ENCODE data around the gene DCTN3.
A peak's percentile ranks its signal among the peaks of the same experiment; 100 is the strongest.
"Not testable (repeated sequence)": the region's sequence is repeated elsewhere in the genome, so short reads cannot be mapped to it uniquely, and the experiment has no call there.

DCTN3 gene

DNA sequence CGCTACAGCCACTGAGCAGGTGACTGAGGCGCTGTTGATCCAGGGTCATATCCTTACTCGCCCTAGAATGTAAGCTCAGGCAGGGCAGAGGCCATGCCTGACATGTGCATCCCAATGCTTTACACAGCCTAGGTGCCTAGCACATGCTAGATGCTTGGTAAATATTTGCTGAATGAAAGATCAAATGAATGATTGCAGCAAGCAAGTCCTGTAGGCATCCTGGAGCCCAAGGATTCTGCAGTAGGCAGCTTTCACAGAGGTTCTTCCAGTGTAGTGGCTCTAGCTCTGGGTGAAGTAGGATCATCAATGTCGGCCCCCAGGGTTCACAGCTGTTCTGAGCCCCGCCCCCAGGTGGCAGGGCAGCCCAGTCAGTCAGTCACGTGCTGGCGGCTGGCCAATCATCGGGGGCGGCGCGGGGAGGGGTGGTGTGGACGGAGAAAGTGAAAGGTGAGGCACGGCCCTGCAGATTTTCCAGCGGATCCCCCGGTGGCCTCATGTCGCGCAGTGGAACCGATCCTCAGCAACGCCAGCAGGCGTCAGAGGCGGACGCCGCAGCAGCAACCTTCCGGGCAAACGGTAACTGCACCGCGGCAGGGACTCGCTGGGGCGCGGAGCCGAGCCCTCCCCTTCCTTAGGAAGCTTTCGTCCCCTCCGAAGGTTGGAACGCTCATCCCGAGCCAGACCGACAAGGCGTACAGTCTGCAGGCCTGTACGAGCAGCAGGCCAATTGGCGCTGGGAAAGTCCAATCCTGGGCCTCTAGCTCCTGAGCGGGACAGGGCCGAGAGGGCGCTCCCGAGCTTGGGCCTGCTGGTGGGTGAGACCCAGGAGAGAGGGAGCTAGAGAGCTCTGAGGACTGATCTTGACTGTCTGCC is 26.2 kb upstream of the DCTN3 start, which contains the start of gene GALT:
Gene GALT, plus strand, starts transcription at position 465 of the 873 bp plus-strand sequence. Its CDS starts 30 bp downstream, at position 495.
- Histone ChIP-seq H3K4me3 (ENCODE audit: low read depth, low read length) (peak within 1 kb of the TSS; percentile 86), H3K4me1 (ENCODE audit: control insufficient read depth, insufficient read depth, low read length) (peaks cover 27% of the 10 kb centered on the region), H3K9me3 (ENCODE audit: control insufficient read depth, insufficient read depth, low read depth, low read length) (no peaks in the 10 kb centered on the region), H3K27ac (ENCODE audit: low read depth, low read length) (peak within 1 kb of the TSS; percentile 2; the same call in 1 of the 2 replicates), H3K9ac (ENCODE audit: low read length) (peak within 1 kb of the TSS; percentile 84), H3K27me3 (ENCODE audit: control insufficient read depth, insufficient read depth, low read length) (no peaks in the 10 kb centered on the region), H3K36me3 (ENCODE audit: control insufficient read depth, insufficient read depth, low read length) (peaks cover 20% of the 10 kb centered on the region)

DNA sequence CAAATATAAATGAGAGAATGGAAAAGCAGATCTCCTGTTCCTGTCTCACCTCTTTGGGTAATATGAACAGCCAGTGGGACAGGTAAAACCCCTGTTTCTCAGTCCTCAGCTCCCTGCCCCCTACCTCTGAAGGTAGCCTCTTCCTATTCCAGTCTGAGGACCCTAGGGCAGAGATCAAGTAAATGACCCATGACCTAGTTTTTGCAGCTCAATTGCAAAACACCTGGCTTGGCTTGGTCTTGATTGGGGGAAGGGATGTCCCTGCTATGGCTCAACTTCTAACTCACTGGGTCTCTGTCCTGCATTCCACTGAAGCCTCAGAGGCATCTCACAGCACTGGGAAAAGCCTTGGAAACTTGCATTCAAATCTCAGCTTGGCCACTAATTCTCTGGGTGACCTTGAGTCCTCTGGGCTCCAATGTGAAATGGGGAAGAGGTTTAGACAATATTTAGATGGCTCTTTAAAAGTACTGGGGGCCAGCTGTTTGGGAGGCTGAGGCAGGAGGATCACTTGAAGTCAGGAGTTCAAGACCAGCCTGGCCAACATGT is 24.5 kb upstream of the DCTN3 start:
- peaks cover 18% of the 10 kb centered on the region for H3K36me3 ChIP-seq (ENCODE audit: control insufficient read depth, insufficient read depth, low read length)
- H3K9ac ChIP-seq (ENCODE audit: low read length), result no peak overlapping the region
- no peaks in the 10 kb centered on the region for H3K27me3 ChIP-seq (ENCODE audit: control insufficient read depth, insufficient read depth, low read length)
- peak overlapping the region; percentile 27; the same call in 1 of the 2 replicates for H3K4me3 ChIP-seq (ENCODE audit: low read depth, low read length)
- no peaks in the 10 kb centered on the region for H3K9me3 ChIP-seq (ENCODE audit: control insufficient read depth, insufficient read depth, low read depth, low read length)
- H3K27ac ChIP-seq (ENCODE audit: low read depth, low read length), result no peak overlapping the region
- peaks cover 21% of the 10 kb centered on the region for H3K4me1 ChIP-seq (ENCODE audit: control insufficient read depth, insufficient read depth, low read length)

DNA sequence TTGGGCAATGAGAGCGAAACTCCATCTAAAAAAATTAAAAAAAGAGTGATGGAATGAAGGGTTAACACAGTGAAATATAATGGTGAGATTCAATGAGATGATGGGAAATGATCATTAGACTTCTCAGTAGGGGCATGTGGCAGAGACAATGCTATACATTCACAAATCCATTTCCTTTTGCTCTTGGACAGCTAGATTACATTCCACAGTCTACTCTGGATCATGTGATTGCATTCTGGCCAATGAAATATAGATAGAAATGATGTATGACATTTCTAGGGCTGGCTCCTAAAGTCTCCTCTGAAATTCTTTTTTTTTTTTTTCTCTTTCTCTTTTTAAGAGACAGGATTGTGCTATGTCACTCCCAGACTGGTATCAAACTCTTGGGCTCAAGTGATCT is 22.4 kb upstream of the DCTN3 start:
- Histone ChIP-seq H3K4me3 (ENCODE audit: low read depth, low read length) (no peak overlapping the region), H3K27me3 (ENCODE audit: control insufficient read depth, insufficient read depth, low read length) (no peaks in the 10 kb centered on the region), H3K9ac (ENCODE audit: low read length) (no peak overlapping the region), H3K36me3 (ENCODE audit: control insufficient read depth, insufficient read depth, low read length) (no peaks in the 10 kb centered on the region), H3K27ac (ENCODE audit: low read depth, low read length) (no peak overlapping the region), H3K9me3 (ENCODE audit: control insufficient read depth, insufficient read depth, low read depth, low read length) (no peaks in the 10 kb centered on the region), H3K4me1 (ENCODE audit: control insufficient read depth, insufficient read depth, low read length) (peaks cover 25% of the 10 kb centered on the region)

DNA sequence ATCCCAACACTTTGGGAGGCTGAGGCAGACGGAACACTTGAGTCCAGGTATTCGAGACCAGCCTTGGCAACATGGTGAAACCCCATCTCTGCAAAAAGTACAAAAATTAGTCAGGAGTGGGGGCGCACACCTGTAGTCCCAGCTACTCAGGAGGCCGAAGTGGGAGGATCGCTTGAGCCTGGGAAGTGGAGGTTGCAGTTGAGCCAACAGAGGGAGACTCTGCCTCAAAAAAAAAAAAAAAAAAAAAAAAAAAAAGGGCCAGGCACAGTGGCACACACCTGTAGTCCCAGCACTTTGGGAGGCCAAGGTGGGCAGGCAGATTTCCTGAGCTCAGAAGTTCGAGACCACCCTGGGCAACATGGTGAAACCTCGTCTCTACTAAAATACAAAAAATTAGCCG is 19.0 kb upstream of the DCTN3 start:
- H3K27ac ChIP-seq (ENCODE audit: low read depth, low read length); H3K27me3 ChIP-seq (ENCODE audit: control insufficient read depth, insufficient read depth, low read length); H3K9me3 ChIP-seq (ENCODE audit: control insufficient read depth, insufficient read depth, low read depth, low read length); H3K4me3 ChIP-seq (ENCODE audit: low read depth, low read length); H3K9ac ChIP-seq (ENCODE audit: low read length): not testable (repeated sequence)
- peaks cover 16% of the 10 kb centered on the region for H3K4me1 ChIP-seq (ENCODE audit: control insufficient read depth, insufficient read depth, low read length)
- H3K36me3 ChIP-seq (ENCODE audit: control insufficient read depth, insufficient read depth, low read length), result peaks cover 11% of the 10 kb centered on the region

DNA sequence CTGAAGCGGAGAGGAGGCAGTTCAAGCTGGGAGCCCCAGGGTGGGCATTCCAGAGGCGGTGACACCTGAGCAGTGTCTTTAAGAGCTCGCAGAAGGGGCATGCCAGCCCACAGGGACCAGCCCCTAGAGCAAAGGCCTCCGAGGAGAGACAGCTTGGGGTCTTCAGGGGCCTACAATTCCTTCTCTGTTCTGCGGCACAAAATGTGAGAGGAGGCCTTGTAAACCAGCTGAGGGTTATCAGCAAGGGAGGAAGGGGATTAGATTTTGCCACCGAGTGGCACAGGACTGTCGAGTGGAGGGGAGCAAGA is 17.8 kb upstream of the DCTN3 start:
- H3K36me3 ChIP-seq (ENCODE audit: control insufficient read depth, insufficient read depth, low read length), result peaks cover 11% of the 10 kb centered on the region
- H3K27me3 ChIP-seq (ENCODE audit: control insufficient read depth, insufficient read depth, low read length), result peaks cover 10% of the 10 kb centered on the region
- H3K9me3 ChIP-seq (ENCODE audit: control insufficient read depth, insufficient read depth, low read depth, low read length), result no peaks in the 10 kb centered on the region
- H3K9ac ChIP-seq (ENCODE audit: low read length), result peak overlapping the region; percentile 85
- H3K4me1 ChIP-seq (ENCODE audit: control insufficient read depth, insufficient read depth, low read length), result peaks cover 18% of the 10 kb centered on the region
- H3K4me3 ChIP-seq (ENCODE audit: low read depth, low read length), result peak overlapping the region; percentile 91
- no peak overlapping the region for H3K27ac ChIP-seq (ENCODE audit: low read depth, low read length)

DNA sequence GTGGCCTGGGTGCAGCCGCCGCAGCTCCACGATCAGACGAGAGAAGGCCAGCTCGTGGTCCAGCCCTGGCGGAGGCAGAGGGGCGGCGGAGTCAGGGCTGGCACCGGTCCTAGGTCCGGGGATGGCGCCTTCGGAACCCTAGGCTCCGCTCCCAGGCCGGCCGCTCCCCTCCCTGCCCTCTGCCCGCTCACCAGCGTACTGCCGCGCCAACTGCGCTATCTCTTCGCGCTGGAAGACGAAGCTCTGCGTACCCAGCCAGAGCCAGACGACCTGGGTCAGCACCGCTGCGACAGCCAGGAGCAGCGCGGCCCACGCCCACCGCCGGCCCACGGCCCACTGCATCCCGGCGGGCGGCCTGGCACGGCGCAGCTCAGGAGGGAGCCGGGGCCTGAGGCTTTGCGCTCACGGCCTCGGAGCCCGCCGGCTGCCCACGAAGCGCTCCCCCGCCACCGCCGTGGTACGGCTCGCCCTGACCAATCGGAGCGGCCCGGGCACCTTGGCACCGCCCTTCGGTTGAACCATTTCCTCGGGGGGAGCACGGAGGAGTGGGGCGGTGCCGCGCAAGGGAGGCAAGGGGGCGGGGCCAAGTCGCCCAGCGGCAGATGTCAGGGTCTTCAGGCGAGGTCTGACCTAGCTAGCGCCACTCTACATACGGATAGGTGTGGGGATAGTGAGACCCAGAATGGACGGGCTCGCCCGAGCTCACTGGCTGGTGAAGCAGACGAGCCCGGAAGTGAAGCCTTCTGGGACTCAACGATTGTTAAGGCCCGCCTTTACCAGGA is 17.3 kb upstream of the DCTN3 start, which contains the start of gene SIGMAR1:
Gene SIGMAR1, minus strand, starts transcription at position 432 of the 782 bp plus-strand sequence. Its CDS starts 90 bp downstream, at position 342.
- Histone ChIP-seq H3K27me3 (ENCODE audit: control insufficient read depth, insufficient read depth, low read length) (peaks cover 16% of the 10 kb centered on the region), H3K9me3 (ENCODE audit: control insufficient read depth, insufficient read depth, low read depth, low read length) (no peaks in the 10 kb centered on the region), H3K27ac (ENCODE audit: low read depth, low read length) (peak within 1 kb of the TSS; percentile 52; the same call in 1 of the 2 replicates), H3K4me1 (ENCODE audit: control insufficient read depth, insufficient read depth, low read length) (peaks cover 18% of the 10 kb centered on the region), H3K4me3 (ENCODE audit: low read depth, low read length) (peak within 1 kb of the TSS; percentile 91), H3K9ac (ENCODE audit: low read length) (peak within 1 kb of the TSS; percentile 85), H3K36me3 (ENCODE audit: control insufficient read depth, insufficient read depth, low read length) (peaks cover 11% of the 10 kb centered on the region)

DNA sequence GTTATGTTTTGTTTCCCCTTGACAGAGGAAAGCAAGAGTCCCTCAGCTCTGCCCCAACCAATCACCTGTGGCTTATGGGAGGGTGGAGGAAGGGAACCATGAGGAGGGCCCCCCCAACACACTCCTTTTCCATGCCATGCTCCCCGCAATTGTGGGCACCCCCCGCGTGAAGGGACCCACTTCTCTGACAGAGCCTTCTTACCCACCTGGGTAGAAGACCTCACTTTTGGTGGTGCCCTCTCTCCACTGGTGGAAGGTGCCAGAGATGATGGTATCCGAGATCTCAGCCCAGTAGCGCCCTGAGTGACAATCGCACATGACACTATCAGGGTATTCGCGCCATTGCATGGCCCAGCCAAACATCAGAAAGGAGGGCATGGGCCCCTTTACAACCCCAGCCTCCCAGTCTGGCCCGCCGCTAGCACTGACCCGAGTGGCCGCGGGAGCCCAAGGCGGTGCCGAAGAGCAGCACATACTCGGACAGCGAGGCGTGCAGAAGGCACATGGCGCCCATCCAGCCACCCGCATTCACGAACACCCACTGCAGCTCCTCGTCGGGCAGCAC is 16.6 kb upstream of the DCTN3 start:
- Histone ChIP-seq H3K9ac (ENCODE audit: low read length) (peak overlapping the region; percentile 85), H3K27me3 (ENCODE audit: control insufficient read depth, insufficient read depth, low read length) (peaks cover 23% of the 10 kb centered on the region), H3K27ac (ENCODE audit: low read depth, low read length) (peak overlapping the region; percentile 52; the same call in 1 of the 2 replicates), H3K9me3 (ENCODE audit: control insufficient read depth, insufficient read depth, low read depth, low read length) (no peaks in the 10 kb centered on the region), H3K4me3 (ENCODE audit: low read depth, low read length) (peak overlapping the region; percentile 91), H3K4me1 (ENCODE audit: control insufficient read depth, insufficient read depth, low read length) (peaks cover 18% of the 10 kb centered on the region), H3K36me3 (ENCODE audit: control insufficient read depth, insufficient read depth, low read length) (peaks cover 11% of the 10 kb centered on the region)

DNA sequence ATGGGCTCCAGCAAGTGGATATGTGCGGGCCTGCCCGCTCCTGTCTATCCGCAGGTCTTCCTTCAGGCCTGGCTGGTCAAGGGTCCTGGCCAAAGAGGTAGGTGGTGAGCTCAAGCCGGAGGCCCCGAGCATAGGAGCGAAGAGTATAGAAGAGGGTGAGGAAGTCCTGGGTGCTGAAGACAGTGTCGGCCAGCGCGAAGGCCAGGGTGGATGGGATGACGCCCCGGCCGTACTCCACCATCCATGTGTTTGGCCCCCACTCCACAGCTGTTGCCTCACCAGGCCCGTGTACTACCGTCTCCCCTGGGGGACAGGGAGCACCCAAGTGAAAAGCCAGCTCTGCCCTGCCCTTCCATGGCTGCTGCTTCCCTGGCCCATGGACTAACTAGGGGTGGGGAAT is 15.3 kb upstream of the DCTN3 start:
- H3K4me1 ChIP-seq (ENCODE audit: control insufficient read depth, insufficient read depth, low read length), result peaks cover 18% of the 10 kb centered on the region
- no peak overlapping the region for H3K27ac ChIP-seq (ENCODE audit: low read depth, low read length)
- peaks cover 11% of the 10 kb centered on the region for H3K36me3 ChIP-seq (ENCODE audit: control insufficient read depth, insufficient read depth, low read length)
- no peak overlapping the region for H3K4me3 ChIP-seq (ENCODE audit: low read depth, low read length)
- peaks cover 36% of the 10 kb centered on the region for H3K27me3 ChIP-seq (ENCODE audit: control insufficient read depth, insufficient read depth, low read length)
- no peaks in the 10 kb centered on the region for H3K9me3 ChIP-seq (ENCODE audit: control insufficient read depth, insufficient read depth, low read depth, low read length)
- no peak overlapping the region for H3K9ac ChIP-seq (ENCODE audit: low read length)

DNA sequence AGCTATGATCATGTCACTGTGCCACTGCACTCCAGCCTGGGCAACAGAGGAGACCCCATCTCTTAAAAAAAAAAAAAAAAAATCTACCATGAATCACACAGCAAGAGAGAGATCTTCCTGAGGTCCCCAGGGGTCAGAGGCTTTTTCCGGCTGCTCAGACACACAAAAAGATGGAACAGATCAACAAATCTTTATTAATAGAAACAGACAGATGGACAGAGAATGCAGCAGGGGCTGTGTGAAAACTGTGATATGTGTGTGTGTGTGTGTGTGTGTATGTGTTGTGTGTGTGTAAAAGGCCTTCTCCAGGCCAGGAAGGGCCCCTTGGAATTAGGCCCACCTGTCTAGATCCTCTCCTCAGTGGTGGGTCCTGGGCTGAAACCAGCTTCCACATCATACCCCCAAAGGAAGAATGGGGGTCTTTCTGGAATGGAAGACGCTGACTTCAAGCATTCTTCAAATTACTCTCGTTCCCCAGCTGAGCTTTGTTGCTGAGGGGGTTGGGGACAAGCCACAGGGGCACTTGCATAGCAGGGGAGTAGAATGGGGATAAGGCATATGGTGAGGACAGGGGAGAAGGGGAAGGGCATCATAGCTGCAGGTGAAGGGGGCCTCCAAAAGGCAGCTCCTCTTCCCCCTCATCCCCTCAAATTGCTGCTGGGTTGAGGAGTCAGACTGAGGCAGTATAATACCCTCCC is 14.4 kb upstream of the DCTN3 start:
- Histone ChIP-seq H3K9ac (ENCODE audit: low read length) (no peak overlapping the region), H3K4me3 (ENCODE audit: low read depth, low read length) (no peak overlapping the region), H3K4me1 (ENCODE audit: control insufficient read depth, insufficient read depth, low read length) (peaks cover 18% of the 10 kb centered on the region), H3K36me3 (ENCODE audit: control insufficient read depth, insufficient read depth, low read length) (peaks cover 11% of the 10 kb centered on the region), H3K27ac (ENCODE audit: low read depth, low read length) (no peak overlapping the region), H3K27me3 (ENCODE audit: control insufficient read depth, insufficient read depth, low read length) (peaks cover 44% of the 10 kb centered on the region), H3K9me3 (ENCODE audit: control insufficient read depth, insufficient read depth, low read depth, low read length) (no peaks in the 10 kb centered on the region)

DNA sequence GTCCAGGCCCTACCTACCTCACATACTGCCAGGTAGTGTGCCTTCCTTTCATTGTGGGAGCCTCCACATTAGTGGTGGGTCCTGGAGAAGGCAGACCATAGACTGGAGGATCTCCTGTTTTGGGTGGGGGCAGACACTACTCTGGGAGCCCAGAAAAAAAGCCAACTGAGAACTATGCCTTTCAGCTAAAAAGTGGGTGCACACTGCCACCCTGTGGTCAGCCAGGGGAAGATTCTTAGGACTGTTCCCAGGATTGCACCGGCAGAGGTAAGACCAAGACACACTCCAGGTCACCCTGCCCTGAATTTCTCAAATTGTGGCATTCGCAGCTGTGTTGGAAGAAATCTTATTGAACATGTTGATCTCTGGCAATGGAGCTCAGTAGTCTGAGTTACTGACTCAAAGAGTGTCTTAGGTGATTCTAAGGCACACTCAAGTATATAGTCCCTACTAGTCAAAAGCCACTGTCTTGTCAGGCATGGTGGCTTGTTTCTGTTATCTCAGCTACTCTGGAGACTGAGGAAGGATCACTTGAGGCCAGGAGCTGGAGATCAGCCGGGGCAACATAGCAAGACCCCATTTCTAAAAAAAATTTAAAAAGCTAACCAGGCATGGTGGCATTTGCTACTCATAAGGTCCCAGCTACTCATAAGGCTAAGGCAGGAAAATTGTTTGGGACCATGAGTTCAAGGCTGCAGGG is 13.7 kb upstream of the DCTN3 start:
- no peak overlapping the region for H3K4me3 ChIP-seq (ENCODE audit: low read depth, low read length)
- H3K36me3 ChIP-seq (ENCODE audit: control insufficient read depth, insufficient read depth, low read length), result peaks cover 11% of the 10 kb centered on the region
- H3K9ac ChIP-seq (ENCODE audit: low read length), result no peak overlapping the region
- no peaks in the 10 kb centered on the region for H3K9me3 ChIP-seq (ENCODE audit: control insufficient read depth, insufficient read depth, low read depth, low read length)
- H3K27me3 ChIP-seq (ENCODE audit: control insufficient read depth, insufficient read depth, low read length), result peaks cover 51% of the 10 kb centered on the region
- peaks cover 22% of the 10 kb centered on the region for H3K4me1 ChIP-seq (ENCODE audit: control insufficient read depth, insufficient read depth, low read length)
- no peak overlapping the region for H3K27ac ChIP-seq (ENCODE audit: low read depth, low read length)

Data from HUES6 (cell line).